ACC112 (cell line): ENCODE measurements around the gene CSNK2A1.

ENCODE experiments used
- H2AFZ ChIP-seq: fragments of 200-600 bp; sonication (generic); one replicate; pipeline ENCODE4 v1.6.0; 2017; ENCODE audit warnings: antibody characterized with exemption, low read length; ENCODE audit not compliant: unreplicated experiment
- H3K27ac ChIP-seq: fragments of 200-600 bp; sonication (generic); 2 replicates; pipeline ENCODE4 v1.5.1; 2014; ENCODE audit warnings: low read depth, mild to moderate bottlenecking, antibody characterized with exemption, low read length, moderate library complexity
- H3K27me3 ChIP-seq: fragments of 200-600 bp; sonication (generic); 2 replicates; pipeline ENCODE4 v1.6.1; 2014; ENCODE audit warnings: mild to moderate bottlenecking, antibody characterized with exemption, low read length, moderate library complexity, mixed read lengths; ENCODE audit not compliant: insufficient read depth
- H3K36me3 ChIP-seq: fragments of 200-600 bp; sonication (generic); 2 replicates; pipeline ENCODE4 v1.6.1; 2016; ENCODE audit warnings: mild to moderate bottlenecking, antibody characterized with exemption, low read length, moderate library complexity, mixed read lengths; ENCODE audit not compliant: insufficient read depth
- H3K4me1 ChIP-seq: fragments of 200-600 bp; sonication (generic); one replicate; pipeline ENCODE4 v1.6.1; 2016; ENCODE audit warnings: low read length, mixed read lengths; ENCODE audit not compliant: insufficient read depth, unreplicated experiment, control insufficient read depth
- H3K4me3 ChIP-seq: fragments of 200-600 bp; sonication (generic); 2 replicates; pipeline ENCODE4 v1.5.1; 2014; ENCODE audit warnings: mild to moderate bottlenecking, low read depth, low read length
- H3K79me2 ChIP-seq: fragments of 200-600 bp; sonication (generic); one replicate; pipeline ENCODE4 v1.6.0; 2016; ENCODE audit warnings: low read length; ENCODE audit not compliant: control insufficient read depth, unreplicated experiment, insufficient read depth

CSNK2A1 gene

DNA sequence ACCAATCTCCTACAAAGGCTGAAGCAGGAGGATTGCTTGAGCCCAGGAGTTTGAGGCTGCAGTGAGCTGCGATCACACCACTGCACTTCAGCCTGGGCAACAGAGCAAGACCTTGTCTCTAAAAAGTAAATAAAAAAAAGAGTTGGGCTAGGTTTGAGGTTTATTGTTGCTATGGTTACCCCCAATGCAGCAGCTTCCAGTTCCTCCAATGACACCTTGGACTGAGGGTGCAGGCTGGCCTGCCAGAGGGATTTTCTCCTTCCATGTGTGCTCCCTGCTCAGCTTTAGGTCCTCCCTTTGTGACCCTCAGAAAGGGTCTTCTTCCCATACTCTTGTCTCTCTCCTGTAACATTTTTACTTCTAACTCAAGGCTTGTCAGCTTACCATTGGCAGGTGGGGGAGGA, 70.7 kb downstream of the CSNK2A1 start:
- no peak overlapping the region for H3K27ac ChIP-seq
- H3K27me3 ChIP-seq, result peaks cover 8% of the 10 kb centered on the region; the same call in 1 of the 2 replicates
- H3K4me1 ChIP-seq, result peaks cover under 1% of the 10 kb centered on the region
- no peaks in the 10 kb centered on the region for H3K79me2 ChIP-seq
- no peak overlapping the region for H2AFZ ChIP-seq
- no peak overlapping the region for H3K4me3 ChIP-seq
- peaks cover 5% of the 10 kb centered on the region; the same call in 1 of the 2 replicates for H3K36me3 ChIP-seq

- Histone ChIP-seq H3K4me3 (no peak overlapping the region), H3K79me2 (no peaks in the 10 kb centered on the region), H3K36me3 (peaks cover 5% of the 10 kb centered on the region; the same call in 1 of the 2 replicates), H3K27ac (no peak overlapping the region), H3K4me1 (no peaks in the 10 kb centered on the region), H3K27me3 (peaks cover 9% of the 10 kb centered on the region; the same call in 1 of the 2 replicates), H2AFZ (no peak overlapping the region)
Measured at GRCh38 chr20:472137-472846, 71.3 kb downstream of the CSNK2A1 start.

DNA sequence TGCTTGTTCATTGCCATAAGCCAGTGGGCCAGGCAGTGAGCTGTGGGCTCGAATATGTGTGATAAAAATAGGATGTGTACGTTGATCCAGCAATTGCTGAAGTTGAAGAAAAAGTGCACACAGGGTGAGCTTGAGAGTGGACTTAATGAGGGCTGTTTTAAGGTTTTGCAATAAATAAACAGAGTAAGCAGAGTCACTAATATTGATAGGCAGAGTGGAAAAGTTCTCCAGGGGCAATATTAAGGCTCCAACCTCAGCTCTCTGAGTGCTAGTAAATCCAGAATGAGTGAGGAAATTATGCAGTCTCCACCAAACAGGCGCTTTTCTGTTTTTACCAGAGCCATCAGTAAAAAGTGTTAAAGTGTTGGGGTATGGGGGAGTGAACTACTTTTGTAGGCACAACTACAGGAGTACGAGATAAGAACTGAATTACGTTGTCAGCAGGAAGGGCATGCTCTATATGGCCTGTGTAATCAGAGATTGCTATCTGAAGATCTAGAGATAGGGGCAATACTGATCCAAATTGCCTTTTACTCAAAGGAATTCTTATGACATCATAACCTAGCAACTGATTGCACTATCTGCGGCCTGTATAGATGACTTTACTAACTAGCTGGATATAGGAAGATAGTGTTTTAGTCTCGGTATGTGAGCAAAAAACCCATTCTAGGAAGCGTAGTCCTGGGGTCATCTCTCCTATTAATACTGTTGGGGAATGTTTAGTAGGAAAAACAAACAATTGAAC, 73.7 kb downstream of the CSNK2A1 start:
- Histone ChIP-seq H3K4me1 (no peaks in the 10 kb centered on the region), H3K36me3 (peaks cover 5% of the 10 kb centered on the region; the same call in 1 of the 2 replicates), H3K27me3 (peaks cover 9% of the 10 kb centered on the region; the same call in 1 of the 2 replicates), H3K79me2 (no peaks in the 10 kb centered on the region), H3K27ac (no peak overlapping the region), H3K4me3 (no peak overlapping the region), H2AFZ (no peak overlapping the region)

DNA sequence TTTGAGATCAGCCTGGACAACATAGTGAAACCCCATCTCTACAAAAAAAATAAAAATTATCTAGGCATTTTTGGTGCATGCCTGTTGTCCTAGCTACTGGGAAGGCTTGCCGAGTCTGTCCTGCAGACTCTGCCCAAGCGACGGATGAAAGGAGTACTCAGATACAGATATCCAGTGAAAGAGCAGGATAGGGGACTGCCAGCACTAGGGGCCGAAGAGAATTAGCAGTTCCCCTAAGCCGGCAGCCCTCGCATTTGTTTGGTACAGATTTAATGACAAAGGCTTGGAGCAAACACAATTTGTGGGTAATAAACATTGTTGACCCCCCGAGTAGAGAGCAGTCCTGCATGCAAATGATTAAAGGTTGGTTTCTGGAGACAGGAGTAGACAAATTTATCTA, 75.8 kb downstream of the CSNK2A1 start:
- H3K4me3 ChIP-seq, result no peak overlapping the region
- peaks cover 2% of the 10 kb centered on the region for H3K4me1 ChIP-seq
- no peaks in the 10 kb centered on the region for H3K79me2 ChIP-seq
- H3K27me3 ChIP-seq, result peaks cover 9% of the 10 kb centered on the region; the same call in 1 of the 2 replicates
- H3K36me3 ChIP-seq, result no peaks in the 10 kb centered on the region
- no peak overlapping the region for H2AFZ ChIP-seq
- no peak overlapping the region for H3K27ac ChIP-seq

DNA sequence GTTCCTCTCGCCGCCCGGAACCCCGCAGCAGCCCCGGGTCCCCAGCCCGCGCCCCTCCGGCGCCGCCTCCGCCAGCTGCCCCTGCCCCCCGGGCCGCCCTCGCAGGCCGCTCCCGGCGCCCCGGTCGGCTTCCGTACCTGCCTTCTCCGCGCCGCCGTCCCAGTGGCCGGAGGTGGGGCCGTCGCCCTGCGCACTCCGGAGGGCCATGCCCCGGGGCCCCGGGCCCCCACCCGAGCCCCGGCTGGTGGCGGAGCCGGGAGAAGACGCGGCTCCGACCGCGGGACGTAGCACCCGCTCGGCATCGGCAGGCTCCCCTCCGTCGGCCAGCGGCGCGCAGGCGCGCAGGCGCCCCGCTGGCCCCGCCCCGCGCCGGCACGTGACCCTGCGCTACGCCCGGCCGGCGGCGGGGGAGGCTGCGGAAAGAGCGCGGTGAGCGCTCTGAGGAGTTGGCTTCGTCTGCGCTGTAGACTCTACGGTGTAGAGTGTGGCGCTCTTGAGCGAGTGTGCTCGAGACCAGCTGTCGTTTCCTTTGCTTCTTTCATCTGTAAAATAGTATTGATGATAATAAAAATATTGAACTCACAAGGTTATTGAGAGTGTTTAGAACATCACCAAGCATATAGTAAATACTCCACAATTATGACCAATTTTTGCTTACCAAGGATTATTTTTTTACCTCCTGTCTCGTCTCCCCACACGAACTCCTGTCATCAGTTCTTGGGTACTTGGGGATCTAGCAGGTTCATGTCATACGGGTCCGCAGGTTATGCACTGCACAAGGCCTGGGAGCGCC, 81.2 kb downstream of the CSNK2A1 start, which contains the start of gene TBC1D20:
TSS of gene TBC1D20 (minus strand) at position 335 of the 793 bp plus-strand sequence. CDS start at position 207, 128 bp downstream.
- Histone ChIP-seq H2AFZ (peak within 1 kb of the TSS; percentile 100), H3K27ac (peak within 1 kb of the TSS; percentile 71), H3K4me1 (peaks cover 15% of the 10 kb centered on the region), H3K4me3 (peak within 1 kb of the TSS; percentile 93), H3K36me3 (no peaks in the 10 kb centered on the region), H3K27me3 (no peaks in the 10 kb centered on the region; the same call in 1 of the 2 replicates), H3K79me2 (peaks cover 47% of the 10 kb centered on the region)

DNA sequence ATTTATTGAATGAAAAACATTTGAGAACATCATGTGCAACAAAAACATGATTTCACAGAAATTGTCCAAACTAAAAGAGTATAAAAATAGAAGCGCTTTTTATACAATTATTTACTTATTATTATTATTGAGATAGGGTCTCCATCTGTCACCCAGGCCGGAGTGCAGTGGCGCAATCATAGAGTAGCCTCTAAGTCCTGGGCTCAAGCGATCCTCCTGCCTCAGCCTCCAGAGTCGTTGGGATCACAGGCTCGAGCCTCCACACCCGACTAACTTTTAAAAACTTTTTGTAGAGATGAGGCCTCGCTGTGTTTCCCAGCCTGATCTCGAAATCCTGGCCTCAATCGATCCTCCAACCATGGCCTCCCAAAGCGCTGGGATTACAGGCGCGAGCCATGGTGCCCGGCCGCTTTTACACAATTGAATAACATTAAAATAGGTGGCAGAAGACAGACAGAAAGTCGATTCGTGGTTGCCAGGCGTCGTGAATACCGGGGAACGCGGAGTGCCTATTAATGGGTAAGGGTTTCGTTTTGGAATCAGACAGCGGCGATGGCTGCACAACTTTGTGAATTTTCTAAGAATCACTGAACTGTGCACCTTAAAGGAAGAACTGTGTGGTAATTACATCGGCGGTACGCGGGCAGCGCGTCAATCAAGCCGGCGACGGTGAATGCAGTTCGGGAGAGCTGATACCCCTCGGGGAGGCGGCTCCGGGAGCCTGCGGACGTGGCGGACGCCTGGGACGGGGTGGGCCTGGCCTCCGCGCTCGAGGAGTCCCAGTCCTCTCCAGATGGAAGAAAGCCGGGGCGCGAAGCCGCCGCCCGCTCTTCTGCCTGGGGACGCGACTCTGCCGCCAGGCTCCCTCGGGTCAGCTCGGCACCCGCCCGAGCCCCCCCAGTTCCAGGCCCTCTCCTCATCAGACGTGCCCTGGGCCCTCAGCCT, 82.1 kb downstream of the CSNK2A1 start:
- Histone ChIP-seq H3K27me3 (no peaks in the 10 kb centered on the region), H3K4me1 (peaks cover 15% of the 10 kb centered on the region), H2AFZ (peak overlapping the region; percentile 85), H3K79me2 (peaks cover 52% of the 10 kb centered on the region), H3K36me3 (no peaks in the 10 kb centered on the region), H3K27ac (peak overlapping the region; percentile 71), H3K4me3 (peak overlapping the region; percentile 93)

DNA sequence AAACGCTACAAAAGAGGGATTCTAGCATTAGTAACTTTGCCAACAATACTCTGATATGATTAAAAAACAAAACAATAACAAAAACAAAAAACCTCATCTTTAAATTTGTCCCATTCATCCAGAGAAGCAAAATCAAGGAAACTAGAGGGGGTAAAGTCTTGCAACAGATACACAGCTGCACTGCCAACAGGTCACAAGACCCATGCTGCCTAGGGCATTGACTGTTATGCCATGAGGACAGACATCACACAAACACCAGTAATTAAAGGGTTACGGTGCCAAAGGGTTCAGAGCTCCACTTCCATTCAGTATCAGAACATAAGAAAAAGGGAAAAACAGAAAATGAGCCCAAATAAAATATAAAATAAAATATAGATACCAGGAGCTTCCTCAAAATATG, 82.9 kb downstream of the CSNK2A1 start:
- Histone ChIP-seq H3K27ac (no peak overlapping the region), H3K79me2 (peaks cover 60% of the 10 kb centered on the region), H3K4me3 (peak overlapping the region; percentile 93), H3K27me3 (no peaks in the 10 kb centered on the region), H3K36me3 (no peaks in the 10 kb centered on the region), H2AFZ (no peak overlapping the region), H3K4me1 (peaks cover 15% of the 10 kb centered on the region)

DNA sequence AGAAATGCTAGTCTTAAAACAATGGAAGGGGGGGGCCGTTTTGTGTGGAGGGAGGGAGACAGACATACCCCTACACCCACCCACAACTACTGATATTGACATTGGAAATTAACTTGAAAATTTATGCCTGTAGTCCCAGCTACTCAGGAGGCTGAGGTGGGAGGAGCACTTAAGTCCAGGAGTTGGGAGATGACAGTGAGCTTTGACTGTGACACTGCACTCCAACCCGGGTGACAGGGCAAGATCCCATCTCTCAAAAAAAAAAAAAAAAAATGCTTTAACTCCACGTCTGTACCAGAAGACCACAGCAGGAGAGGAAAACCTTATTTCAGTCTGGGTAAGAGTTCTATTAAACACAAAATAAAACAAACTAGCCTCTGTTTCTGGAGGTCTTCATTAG, 83.4 kb downstream of the CSNK2A1 start:
- no peak overlapping the region for H2AFZ ChIP-seq
- no peak overlapping the region for H3K27ac ChIP-seq
- H3K79me2 ChIP-seq, result peaks cover 61% of the 10 kb centered on the region
- peaks cover 15% of the 10 kb centered on the region for H3K4me1 ChIP-seq
- H3K27me3 ChIP-seq, result no peaks in the 10 kb centered on the region
- H3K4me3 ChIP-seq, result peak overlapping the region; percentile 93
- no peaks in the 10 kb centered on the region for H3K36me3 ChIP-seq

DNA sequence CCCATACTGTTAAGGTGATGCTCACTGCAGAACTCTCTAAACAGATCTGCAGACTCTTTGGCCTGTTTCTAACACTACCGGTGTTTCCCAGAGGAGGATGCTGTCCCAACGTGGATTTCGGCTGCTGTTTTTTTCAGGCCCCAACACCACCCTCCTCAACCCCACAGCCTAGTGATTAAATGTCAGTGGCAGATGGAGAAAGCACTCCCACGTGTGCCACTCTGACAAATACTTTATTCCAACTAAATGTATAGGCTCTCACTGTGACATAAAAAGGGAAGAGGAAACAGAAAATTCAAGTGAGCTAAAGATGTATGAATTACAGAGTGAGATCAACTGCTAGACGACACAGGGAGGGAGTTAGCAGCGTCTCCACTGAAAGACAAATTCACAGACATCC, 84.8 kb downstream of the CSNK2A1 start:
- Histone ChIP-seq H3K4me1 (peaks cover 15% of the 10 kb centered on the region), H3K27ac (no peak overlapping the region), H2AFZ (no peak overlapping the region), H3K79me2 (peaks cover 66% of the 10 kb centered on the region), H3K36me3 (no peaks in the 10 kb centered on the region), H3K27me3 (no peaks in the 10 kb centered on the region), H3K4me3 (no peak overlapping the region)
